CD4-positive, alpha-beta T cell treated with Interleukin-6 at 100 ng/mL for 8 hours (primary cell): ENCODE results near the gene ZBTB22.
"Not testable (repeated sequence)": the region's sequence is repeated elsewhere in the genome, so short reads cannot be mapped to it uniquely, and the experiment has no call there.

Experiments used
- DNase-seq: peaks from one replicate; pipeline ENCODE4 v3.0.0-alpha.2; 2020; ENCODE audit warnings: mixed read lengths, low spot score

ZBTB22 gene, protein sequence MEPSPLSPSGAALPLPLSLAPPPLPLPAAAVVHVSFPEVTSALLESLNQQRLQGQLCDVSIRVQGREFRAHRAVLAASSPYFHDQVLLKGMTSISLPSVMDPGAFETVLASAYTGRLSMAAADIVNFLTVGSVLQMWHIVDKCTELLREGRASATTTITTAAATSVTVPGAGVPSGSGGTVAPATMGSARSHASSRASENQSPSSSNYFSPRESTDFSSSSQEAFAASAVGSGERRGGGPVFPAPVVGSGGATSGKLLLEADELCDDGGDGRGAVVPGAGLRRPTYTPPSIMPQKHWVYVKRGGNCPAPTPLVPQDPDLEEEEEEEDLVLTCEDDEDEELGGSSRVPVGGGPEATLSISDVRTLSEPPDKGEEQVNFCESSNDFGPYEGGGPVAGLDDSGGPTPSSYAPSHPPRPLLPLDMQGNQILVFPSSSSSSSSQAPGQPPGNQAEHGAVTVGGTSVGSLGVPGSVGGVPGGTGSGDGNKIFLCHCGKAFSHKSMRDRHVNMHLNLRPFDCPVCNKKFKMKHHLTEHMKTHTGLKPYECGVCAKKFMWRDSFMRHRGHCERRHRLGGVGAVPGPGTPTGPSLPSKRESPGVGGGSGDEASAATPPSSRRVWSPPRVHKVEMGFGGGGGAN

DNA sequence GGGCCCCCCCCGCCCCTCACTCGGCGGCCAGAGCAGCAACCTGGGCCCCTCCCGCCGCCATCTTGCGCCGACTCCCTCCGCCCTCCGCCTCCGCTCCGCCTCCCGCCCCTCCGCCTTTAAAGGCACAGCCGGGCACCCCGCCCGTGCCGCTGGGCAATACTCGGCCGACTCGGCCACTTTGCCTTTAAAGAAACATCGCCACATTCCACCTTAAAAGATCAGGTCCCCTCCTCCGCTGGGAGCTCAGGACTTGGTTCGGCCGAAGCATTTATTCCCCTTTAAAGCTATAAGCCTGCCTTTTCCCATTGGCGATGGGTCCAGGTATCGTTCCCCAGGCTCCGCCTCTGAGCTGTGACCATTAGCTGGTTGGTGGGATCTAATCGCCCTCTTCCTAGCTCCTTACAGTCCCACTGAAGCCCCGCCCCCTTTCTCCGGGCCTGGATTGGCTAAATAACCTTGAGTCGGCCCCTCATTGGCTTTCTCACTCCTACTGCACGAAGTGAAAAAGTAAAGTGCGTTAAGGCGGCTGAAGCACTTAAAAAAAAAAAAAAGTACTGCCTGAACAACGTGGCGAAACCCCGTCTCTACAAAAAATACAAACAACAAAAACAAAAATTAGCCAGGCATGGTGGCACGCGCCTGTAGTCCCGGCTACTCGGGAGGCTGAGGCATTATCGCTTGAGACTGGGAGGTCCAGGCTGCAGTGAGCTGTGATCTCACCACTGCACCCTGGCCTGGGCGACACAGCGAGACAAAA is at the start of gene ZBTB22:
Gene ZBTB22, minus strand, starts transcription at position 76 of the 757 bp plus-strand sequence. CDS start 828 bp downstream, outside the sequence.
- peak; percentile 96 for DNase-seq

DNA sequence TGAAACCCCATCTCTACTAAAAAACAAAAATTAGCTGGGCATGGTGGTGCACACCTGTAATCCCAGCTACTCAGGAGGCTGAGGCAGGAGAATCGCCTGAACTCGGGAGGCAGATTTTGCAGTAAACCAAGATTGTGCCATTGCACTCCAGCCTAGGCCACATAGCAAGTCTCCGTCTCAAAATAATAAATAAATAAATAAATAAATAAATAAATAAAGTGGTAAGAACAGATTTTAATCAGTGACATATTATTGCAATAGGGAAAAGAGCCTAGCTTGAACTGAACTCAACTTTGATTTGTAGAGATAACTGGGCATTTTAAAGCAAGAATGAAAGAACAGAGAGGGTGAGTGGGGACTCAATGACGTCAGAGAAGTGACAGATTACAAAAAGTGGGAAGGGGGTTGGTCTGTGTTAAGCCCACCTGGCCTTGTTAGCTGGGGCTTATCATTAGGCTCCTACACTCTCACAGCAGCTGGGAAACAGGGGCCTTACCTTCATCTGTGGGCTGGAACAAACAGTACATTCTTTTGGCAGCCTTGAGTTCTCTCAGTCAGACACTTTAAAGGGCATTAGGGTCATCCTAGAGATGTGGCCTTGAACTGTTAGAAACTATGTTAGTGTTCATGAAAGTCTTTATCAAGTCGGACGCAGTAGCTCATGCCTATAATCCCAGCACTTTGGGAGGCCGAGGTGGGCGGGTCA is 49.6 kb upstream of the ZBTB22 start:
- DNase-seq: no peak

DNA sequence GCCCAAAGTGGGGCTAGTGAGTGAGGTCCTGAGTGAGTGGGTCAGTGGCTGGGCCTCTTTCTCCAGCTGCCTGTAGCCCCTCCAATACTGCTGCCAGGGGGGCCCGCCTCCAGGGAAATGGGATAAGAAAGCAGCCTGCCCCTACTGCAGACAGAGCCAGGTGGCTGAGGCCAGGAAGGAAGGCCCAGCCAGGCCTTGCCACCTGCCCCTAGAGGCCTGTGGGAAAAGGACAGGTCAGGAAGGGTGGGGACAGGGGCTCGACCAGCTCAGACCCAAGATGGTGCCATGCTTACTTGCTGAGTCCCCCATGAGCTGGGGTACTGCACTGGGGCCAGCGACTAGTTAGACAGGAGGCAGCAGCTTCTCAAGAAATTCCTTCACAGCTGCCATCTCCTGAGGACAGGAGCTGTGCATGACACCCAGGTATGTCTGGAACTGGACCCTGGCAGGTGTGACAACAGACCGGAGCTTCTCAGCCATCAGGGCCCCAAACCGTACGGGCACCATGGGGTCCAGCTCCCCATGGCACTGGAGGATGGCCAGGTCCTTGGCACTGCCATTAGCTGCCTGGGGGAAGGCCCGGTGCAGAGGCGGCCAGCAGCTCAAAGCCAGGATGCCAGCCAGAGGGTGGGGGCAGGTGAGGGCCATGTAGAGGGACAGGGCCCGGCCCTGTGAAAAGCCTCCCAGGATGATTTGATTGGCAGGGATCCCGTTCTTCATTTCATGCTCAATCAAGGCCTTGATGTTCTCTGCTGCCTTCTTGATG is 47.8 kb upstream of the ZBTB22 start:
- not testable (repeated sequence) for DNase-seq

DNA sequence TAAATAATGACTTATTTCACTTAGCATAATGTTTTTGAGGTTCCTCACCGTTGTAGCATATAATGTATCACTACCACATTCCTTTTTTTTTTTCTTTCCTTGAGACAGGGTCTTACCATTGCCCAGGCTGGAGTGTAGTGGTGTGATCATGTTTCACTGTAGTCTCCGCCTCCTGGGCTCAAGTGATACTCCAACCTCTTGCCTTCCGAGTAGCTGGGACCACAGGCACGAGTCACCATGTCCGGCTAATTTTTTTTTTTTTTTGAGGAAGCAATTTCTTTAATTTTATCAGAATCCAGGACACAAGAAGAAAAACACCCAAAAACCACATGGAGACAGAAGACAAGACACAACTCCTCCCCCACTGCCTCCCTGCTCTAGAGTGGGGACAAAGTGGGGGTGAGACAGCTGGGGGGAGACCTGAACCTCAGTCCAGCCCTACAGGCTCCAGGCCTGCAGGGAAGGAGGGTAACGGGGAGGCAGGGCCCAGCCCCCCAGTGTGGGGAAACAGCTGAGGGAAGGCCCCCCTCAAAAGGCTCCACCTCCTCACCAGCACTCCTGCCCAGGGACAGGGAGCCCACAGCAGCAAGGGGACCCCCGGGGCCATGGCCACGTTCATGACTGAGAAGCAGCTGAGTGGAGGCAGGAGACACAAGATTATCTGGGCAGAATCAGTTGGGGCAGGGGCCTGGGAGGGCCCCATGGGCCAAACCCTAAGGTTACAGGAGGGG is 47.1 kb upstream of the ZBTB22 start:
- DNase-seq: not testable (repeated sequence)

DNA sequence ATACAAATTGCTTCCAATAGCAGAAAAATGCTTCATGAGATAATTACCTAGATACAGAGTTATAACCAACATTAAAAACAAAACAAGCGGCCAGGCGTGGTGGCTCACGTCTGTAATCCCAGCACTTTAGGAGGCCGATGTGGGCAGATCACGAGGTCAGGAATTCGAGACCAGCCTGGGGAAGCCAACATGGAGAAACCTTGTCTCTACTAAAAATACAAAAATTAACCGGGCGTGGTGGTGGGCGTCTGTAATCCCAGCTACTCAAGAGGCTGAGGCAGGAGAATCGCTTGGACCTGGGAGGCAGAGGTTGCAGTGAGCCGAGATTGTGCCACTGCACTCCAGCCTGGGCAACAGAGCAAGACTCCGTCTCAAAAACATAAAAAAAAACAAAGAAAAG is 45.9 kb upstream of the ZBTB22 start:
- not testable (repeated sequence) for DNase-seq

DNA sequence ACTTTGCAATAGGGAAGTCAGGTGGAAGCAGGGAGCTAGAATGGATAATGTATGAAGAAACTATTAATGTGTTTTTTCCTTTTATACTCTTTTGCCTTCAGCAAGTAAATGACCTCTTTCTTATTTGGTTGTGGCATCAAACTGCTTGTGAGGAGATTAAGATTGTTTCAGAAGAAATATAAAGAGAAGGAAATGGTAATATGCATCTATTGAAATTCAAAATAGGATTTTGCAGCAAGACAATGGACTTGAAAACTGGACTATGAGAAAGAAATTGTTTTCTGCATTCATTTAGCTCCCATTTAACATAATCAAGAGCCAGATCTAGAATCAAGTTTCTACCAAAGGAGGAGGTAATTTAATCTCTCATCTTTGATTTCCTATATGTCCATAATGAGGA is 41.8 kb upstream of the ZBTB22 start:
- no peak for DNase-seq

DNA sequence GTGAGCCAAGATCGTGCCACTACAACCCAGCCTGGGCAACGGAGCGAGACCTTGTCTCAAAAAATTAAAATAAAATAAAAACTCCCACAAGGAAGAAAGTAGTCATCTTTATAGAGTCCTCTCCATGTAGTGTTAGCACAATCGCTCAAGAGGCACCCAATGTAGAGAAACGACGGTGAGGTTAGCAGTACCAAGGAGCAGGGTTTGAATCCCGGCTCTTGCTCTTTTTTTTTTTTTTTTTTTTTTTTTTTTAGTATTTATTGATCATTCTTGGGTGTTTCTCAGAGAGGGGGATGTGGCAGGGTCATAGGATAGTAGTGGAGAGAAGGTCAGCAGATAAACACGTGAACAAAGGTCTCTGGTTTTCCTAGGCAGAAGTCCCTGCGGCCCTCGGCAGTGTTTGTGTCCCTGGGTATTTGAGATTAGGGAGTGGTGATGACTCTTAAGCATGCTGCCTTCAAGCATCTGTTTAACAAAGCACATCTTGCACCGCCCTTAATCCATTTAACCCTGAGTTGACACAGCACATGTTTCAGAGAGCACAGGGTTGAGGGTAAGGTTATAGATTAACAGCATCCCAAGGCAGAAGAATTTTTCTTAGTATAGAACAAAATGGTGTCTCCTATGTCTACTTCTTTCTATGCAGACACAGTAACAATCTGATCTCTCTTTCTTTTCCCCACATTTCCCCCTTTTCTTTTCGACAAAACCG is 39.8 kb upstream of the ZBTB22 start:
- DNase-seq: not testable (repeated sequence)

DNA sequence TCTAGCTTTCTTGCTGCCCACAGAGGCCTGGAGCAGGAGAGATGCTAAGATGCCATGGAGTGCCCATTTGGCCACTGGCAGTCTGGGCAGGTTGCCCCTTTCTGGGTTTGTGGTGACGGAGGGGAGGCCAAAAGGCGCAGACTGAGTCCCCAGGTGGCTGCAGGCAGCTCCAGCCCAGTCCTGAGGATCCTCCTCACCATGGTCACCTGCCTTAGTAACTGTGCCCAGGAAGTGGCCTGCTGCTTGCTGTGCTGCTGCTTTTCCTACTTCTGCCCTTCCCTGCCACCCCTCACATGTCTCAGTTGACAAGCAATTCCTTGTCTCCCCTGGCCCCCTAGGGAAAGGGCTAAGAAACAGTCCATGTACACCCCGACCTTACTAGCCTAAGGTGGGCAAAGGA is 38.8 kb upstream of the ZBTB22 start:
- DNase-seq: no peak

DNA sequence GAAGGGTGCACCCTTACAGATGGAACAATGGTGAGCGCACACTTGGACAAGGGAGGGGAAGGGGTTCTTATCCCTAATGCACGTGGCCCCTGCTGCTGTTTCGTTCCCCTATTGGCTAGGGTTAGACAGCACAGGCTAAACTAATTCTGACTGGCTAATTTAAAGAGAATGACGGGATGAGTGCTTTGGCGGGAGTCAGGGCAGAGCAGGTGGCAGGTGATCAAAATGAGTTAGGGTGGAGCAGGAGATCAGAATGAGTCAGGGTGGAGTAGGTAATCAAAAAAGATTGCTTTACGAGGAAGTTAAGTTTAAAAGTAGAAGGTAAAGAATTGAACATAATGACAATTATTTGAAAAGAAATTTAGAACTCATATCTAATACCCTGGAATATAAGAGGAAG is 38.3 kb upstream of the ZBTB22 start:
- not testable (repeated sequence) for DNase-seq

DNA sequence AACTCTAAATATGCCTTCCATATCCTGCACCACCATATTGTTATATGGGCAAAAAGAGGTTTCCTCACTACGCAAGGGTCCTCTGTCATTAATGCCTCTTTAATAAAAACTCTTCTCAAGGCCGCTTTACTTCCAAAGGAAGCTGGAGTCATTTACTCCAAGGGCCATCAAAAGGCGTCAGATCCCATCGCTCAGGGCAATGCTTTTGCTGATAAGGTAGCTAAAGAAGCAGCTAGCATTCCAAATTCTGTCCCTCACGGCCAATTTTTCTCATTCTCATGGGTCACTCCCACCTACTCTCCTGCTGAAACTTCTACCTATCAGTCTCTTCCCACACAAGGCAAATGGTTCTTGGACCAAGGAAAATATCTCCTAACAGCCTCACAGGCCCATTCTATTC is 30.3 kb upstream of the ZBTB22 start:
- no peak for DNase-seq

DNA sequence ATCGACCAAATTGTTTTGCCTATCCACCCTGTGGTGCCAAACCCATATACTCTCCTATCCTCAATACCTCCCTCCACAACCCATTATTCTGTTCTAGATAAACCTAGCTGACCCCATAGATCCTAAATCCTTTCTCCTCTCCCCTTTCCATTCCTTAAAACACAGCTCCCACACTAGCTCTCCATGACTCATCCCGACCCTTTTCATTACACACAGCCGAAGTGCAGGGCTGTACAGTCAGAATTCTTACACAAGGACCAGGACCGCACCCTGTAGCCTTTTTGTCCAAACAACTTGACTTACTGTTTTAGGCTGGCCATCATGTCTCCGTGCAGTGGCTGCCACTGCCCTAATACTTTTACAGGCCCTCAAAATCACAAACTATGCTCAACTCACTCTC is 29.4 kb upstream of the ZBTB22 start:
- not testable (repeated sequence) for DNase-seq

DNA sequence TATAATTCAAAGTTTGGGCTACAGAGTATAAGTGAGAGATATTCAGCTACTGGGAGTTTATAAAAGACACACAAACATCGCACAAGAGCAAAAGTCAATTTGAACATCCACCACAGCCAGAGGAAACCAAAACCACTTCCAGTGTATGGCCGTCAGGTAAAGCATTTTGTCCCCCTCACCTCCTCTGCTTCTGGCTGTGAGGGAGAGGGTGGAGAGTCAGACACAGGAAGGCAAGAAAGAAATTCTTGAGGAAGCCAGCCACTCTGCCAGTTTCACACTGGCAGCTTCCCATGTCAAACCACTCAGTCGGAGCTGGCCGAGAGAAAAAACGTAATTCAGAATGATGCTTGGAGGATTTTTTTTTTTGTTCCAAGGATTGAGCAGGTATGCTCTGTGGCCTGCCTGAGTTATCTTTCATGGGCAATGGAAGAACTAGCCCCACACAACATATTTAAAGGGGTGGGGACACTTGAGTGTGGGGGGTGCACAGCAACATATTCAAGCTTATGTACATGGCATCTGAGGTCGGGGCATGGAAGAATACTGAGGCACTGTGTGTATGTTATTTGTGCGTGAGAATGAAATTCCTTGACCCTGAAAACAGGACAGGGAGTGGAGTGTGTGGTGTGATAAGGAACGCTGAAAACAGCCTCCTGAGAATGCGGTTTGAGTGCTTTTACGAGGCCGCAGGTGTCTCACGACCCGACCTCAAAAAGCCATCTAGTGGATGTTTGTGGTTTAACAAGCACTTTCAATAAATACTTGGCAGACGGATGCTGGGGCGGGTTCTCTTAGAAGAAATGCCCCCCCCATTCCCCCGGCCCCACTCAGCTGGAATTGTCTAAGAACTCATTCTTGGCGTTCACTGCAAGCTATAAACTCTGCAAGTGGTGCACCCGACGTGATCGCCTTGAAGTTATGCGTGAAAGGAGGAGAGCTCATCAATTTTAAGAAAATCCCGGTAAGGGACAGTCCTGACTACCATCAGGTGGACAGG is 27.5 kb upstream of the ZBTB22 start:
- DNase-seq: peak; percentile 86

DNA sequence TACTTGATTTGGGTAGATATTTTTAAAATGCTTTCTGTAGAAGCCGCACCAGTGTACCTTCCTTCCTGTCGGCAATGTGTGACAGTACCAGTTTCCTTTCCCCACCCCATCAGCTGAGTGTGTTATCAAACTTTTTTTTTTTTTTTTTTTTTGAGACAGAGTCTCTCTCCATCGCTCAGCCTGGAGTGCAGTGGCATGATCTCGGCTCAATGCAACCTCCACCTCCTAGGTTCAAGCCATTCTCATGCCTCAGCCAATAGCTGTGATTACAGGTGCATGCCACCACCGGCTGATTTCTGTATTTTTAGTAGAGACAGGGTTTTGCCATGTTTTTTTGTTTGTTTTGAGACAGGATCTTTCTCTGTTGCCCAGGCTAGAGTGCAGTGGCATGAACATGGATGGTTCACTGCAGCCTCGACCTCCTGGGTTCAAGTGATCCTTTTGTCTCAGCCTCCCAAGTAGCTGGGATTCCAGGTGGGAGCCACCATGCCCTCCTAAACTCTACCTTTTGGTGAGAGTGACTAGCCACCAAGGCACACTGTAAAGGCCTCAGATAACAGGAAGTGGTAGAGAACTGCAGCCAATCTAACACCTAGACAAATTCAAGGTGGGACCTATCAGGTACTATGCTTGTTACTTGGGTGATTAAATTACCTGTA is 26.5 kb upstream of the ZBTB22 start:
- DNase-seq: peak; percentile 89

DNA sequence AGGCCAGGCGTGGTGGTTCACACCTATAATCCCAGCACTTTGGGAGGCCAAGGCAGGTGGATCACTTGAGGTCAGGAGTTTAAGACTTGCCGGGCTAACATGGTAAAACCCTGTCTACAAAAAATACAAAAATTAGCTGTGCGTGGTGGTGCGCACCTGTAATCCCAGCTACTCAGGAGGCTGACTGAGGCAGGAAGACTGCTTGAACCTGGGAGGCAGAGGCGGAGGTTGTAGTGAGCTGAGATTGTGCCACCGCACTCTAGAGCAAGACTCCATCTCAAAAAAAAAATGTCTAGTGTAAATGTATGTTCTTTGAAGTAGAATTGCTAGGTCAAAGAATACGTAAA is 26.0 kb upstream of the ZBTB22 start:
- not testable (repeated sequence) for DNase-seq

DNA sequence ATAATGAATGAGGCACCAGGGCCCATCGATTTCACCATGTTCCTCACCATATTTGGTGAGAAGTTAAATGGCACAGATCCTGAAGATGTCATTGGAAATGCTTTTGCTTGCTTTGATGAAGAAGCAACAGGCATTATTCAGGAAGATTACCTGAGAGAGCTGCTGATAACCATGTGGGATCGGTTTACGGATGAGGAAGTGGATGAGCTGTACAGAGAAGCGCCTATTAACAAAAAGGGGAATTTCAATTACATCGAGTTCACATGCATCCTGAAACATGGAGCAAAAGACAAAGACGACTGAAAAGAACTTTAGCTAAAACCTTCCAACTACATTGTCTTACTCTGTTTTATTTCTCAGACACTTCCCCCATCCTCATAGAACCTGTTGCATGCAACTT is 21.6 kb upstream of the ZBTB22 start:
- no peak for DNase-seq

DNA sequence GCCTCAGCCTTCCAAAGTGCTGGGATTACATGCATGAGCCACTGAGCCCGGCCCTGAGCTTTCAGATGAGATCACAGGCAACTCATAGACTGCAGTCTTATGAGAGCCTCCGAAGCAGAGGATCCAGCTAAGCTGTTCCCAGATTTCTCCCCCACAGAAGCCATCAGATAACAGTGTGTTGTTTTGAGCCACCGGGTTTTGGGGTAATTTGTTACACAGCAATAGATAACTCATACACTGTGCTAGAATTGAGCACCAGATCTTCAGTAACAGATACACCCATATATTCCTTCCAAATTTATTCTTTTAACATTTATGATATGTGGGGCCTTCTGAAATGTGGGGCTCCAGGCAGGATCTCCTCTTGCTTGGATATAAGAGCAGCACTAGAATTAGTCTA is 19.0 kb upstream of the ZBTB22 start:
- DNase-seq: no peak

DNA sequence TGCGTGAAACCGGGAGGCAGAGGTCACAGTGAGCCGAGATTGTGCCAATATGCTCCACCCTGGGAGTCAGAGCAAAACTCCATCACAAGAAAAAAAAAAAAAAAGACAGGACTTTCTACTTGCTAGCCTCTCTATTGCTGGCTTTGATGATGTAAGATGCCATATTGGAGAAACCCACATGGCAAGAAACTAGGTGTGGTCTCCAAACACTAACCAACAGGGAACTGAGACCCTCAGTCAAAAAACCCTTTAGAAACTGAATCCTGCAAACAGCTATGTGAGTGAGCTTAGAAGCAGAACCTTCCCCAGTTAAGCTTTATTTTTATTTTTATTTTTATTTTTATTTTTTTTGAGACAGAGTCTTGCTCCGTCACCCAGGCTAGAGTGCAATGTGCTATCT is 18.4 kb upstream of the ZBTB22 start:
- no peak for DNase-seq

DNA sequence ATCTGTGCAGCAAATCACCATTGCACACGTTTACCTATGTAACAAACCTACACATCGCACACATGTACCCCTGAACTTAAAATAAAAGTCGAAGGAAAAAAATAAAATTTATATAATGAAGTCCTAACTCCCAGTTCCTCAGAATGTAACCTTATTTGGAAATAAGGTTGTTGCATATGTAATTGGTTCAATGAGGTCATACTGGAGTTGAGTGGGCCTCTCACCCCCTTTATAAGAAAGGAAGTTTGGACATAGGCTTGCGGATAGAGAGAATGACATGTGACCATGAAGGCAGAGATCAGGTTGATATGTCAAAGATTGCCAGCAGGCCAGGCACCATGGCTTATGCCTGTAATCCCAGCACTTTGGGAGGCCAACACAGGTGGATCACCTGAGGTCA is 16.1 kb upstream of the ZBTB22 start:
- no peak for DNase-seq
